CD4-positive, CD25-positive, alpha-beta regulatory T cell (primary cell): ENCODE data around the gene MPPED2. TPM values are rescaled to one million over a fixed set of nuclear protein-coding genes. Genes with fewer than 3 reads are reported as not detected.

ENCODE experiments used
- ATAC-seq, 2 donors: fragments of 150-1000 bp; cut with Tn5 transposase; one replicate each; pipeline ENCODE4 v1.10.0; 2021; ENCODE audit warnings: low read depth in 2 of 2, moderate number of reproducible peaks in 2 of 2, moderate library complexity in 1 of 2
- DNase-seq, 3 donors: peaks; one replicate each; pipeline versions ENCODE4 v3.0.0 to v3.0.0-alpha.2; 2012 to 2022; ENCODE audit warnings: mixed read lengths in 1 of 3
- H3K27ac ChIP-seq: one replicate; pipeline ENCODE4 v1.7.0; 2013; ENCODE audit warnings: mild to moderate bottlenecking, low read length; ENCODE audit not compliant: insufficient read depth, poor library complexity, severe bottlenecking
- H3K27me3 ChIP-seq: one replicate; pipeline ENCODE4 v1.7.0; 2013; ENCODE audit warnings: low read length; ENCODE audit not compliant: control insufficient read depth, insufficient read depth
- H3K36me3 ChIP-seq: one replicate; pipeline ENCODE4 v1.7.0; 2013; ENCODE audit warnings: mild to moderate bottlenecking, low read length, moderate library complexity; ENCODE audit not compliant: control insufficient read depth, insufficient read depth
- H3K4me1 ChIP-seq: 2 replicates; pipeline ENCODE4 v1.7.0; 2013; ENCODE audit warnings: mild to moderate bottlenecking, low read length; ENCODE audit not compliant: insufficient read depth, control insufficient read depth, poor library complexity, severe bottlenecking
- H3K4me3 ChIP-seq: one replicate; pipeline ENCODE4 v1.7.0; 2013; ENCODE audit warnings: low read depth, mild to moderate bottlenecking, low read length, moderate library complexity
- H3K9me3 ChIP-seq, 2 experiments: 1 replicate in 1 of 2; 2 replicates in 1 of 2; pipeline ENCODE4 v1.7.0; 2013; ENCODE audit warnings: low read length in 2 of 2, mild to moderate bottlenecking in 1 of 2, moderate library complexity in 1 of 2; ENCODE audit not compliant: control insufficient read depth in 2 of 2
- H3K27ac Mint-ChIP-seq, 3 donors: one replicate each; pipeline ENCODE4 v1.8.0; 2020 to 2022; ENCODE audit warnings: mild to moderate bottlenecking in 3 of 3, mixed read lengths in 3 of 3, moderate library complexity in 2 of 3
- H3K27me3 Mint-ChIP-seq: one replicate; pipeline ENCODE4 v1.8.0; 2022; ENCODE audit warnings: mild to moderate bottlenecking, mixed read lengths
- H3K36me3 Mint-ChIP-seq: one replicate; pipeline ENCODE4 v1.8.0; 2020; ENCODE audit warnings: mixed read lengths
- H3K4me1 Mint-ChIP-seq, 4 donors: one replicate each; pipeline ENCODE4 v1.8.0; 2020 to 2022; ENCODE audit warnings: mixed read lengths in 4 of 4, mild to moderate bottlenecking in 1 of 4
- H3K4me3 Mint-ChIP-seq, 4 donors: one replicate each; pipeline ENCODE4 v1.8.0; 2020 to 2022; ENCODE audit warnings: mild to moderate bottlenecking in 4 of 4, mixed read lengths in 4 of 4, moderate library complexity in 3 of 4
- H3K9me3 Mint-ChIP-seq, 7 donors: one replicate each; pipeline ENCODE4 v1.8.0; 2020 to 2022; ENCODE audit warnings: mixed read lengths in 7 of 7, mild to moderate bottlenecking in 3 of 7, moderate library complexity in 2 of 7
- polyA plus RNA-seq, 4 donors: library from polyadenylated mRNA; unstranded; fragments of 300-500 nt; fragmentation: Illumina TruSeq; gene quantifications; one replicate each; pipeline ENCODE4 v1.2.3, GENCODE V29; 2021
- total RNA-seq: library from RNA; stranded (reverse); gene quantifications from one replicate; pipeline ENCODE4 v1.2.3, GENCODE V29; 2022

MPPED2 gene
- total RNA-seq (0.96 TPM), polyA plus RNA-seq (under 1 TPM in 2 of 4 donors, not detected in 2; 0.35 to 0.47 TPM)

- no peaks in the 10 kb centered on the region for H3K4me1 ChIP-seq
- no peak within 1 kb of the TSS for H3K27ac ChIP-seq
- H3K36me3 ChIP-seq, result no peaks in the 10 kb centered on the region
- peak within 1 kb of the TSS in 1 of 4 donors; percentile 54 for H3K4me3 Mint-ChIP-seq
- H3K4me1 Mint-ChIP-seq, result peaks cover 0 to 5% (median 4%) of the 10 kb centered on the region in 4 donors
- H3K36me3 Mint-ChIP-seq, result no peaks in the 10 kb centered on the region
- no peak within 1 kb of the TSS for H3K27ac Mint-ChIP-seq
- peaks cover 2% of the 10 kb centered on the region for H3K27me3 ChIP-seq
- no peaks in the 10 kb centered on the region for H3K9me3 ChIP-seq
- H3K4me3 ChIP-seq, result no peak within 1 kb of the TSS
- peaks cover 0 to 4% (median 0%) of the 10 kb centered on the region in 7 donors for H3K9me3 Mint-ChIP-seq
- peak in 1 of 3 donors; percentile 2 for DNase-seq
- ATAC-seq, result peak in 1 of 2 donors; percentile 44
- peaks cover 52% of the 10 kb centered on the region for H3K27me3 Mint-ChIP-seq
Observed at GRCh38 chr11:30586251-30587144, at the start of gene MPPED2. Gene MPPED2 (minus strand): TSS chr11:30586353. CDS start chr11:30580373, 5,980 bp downstream.

GRCh38 chr11:30635401-30635989 lies 49.3 kb upstream of the MPPED2 start:
- Histone ChIP-seq H3K4me3 (no peak overlapping the region), H3K36me3 (no peaks in the 10 kb centered on the region), H3K4me1 (no peaks in the 10 kb centered on the region), H3K27ac (no peak overlapping the region), H3K9me3 (no peaks in the 10 kb centered on the region), H3K27me3 (no peaks in the 10 kb centered on the region)
- H3K9me3 Mint-ChIP-seq, result peaks cover 0 to 4% (median 2%) of the 10 kb centered on the region in 7 donors
- H3K4me1 Mint-ChIP-seq, result no peaks in the 10 kb centered on the region
- no peaks in the 10 kb centered on the region for H3K36me3 Mint-ChIP-seq
- ATAC-seq, result no peak
- no peak overlapping the region for H3K4me3 Mint-ChIP-seq
- no peak for DNase-seq
- H3K27ac Mint-ChIP-seq, result no peak overlapping the region
- H3K27me3 Mint-ChIP-seq, result no peaks in the 10 kb centered on the region

- Mint-ChIP-seq H3K4me3 (no peak overlapping the region), H3K27me3 (no peaks in the 10 kb centered on the region)
- ATAC-seq, result no peak
Observed at GRCh38 chr11:30631148-30631547, 45.0 kb upstream of the MPPED2 start.

GRCh38 chr11:30619767-30620166 lies 33.6 kb upstream of the MPPED2 start:
- Mint-ChIP-seq H3K4me3 (no peak overlapping the region), H3K27me3 (no peaks in the 10 kb centered on the region), H3K4me1 (no peaks in the 10 kb centered on the region), H3K27ac (no peak overlapping the region), H3K9me3 (peaks cover 0 to 13% (median 5%) of the 10 kb centered on the region in 7 donors), H3K36me3 (no peaks in the 10 kb centered on the region)
- H3K9me3 ChIP-seq, result no peaks in the 10 kb centered on the region
- no peaks in the 10 kb centered on the region for H3K36me3 ChIP-seq
- ATAC-seq (no peak), DNase-seq (no peak)
- no peaks in the 10 kb centered on the region for H3K27me3 ChIP-seq
- H3K4me1 ChIP-seq, result no peaks in the 10 kb centered on the region
- no peak overlapping the region for H3K27ac ChIP-seq
- no peak overlapping the region for H3K4me3 ChIP-seq

More at GRCh38 chr11:30631148-30631547, 45.0 kb upstream of the MPPED2 start:
- H3K4me1 Mint-ChIP-seq, result no peaks in the 10 kb centered on the region
- Histone ChIP-seq H3K4me3 (no peak overlapping the region), H3K4me1 (no peaks in the 10 kb centered on the region), H3K27ac (no peak overlapping the region), H3K9me3 (no peaks in the 10 kb centered on the region), H3K27me3 (no peaks in the 10 kb centered on the region), H3K36me3 (no peaks in the 10 kb centered on the region)
- H3K27ac Mint-ChIP-seq, result no peak overlapping the region
- H3K9me3 Mint-ChIP-seq, result peaks cover 0 to 5% (median 0%) of the 10 kb centered on the region in 7 donors
- no peak for DNase-seq
- H3K36me3 Mint-ChIP-seq, result no peaks in the 10 kb centered on the region

- no peak for ATAC-seq
- Histone ChIP-seq H3K36me3 (no peaks in the 10 kb centered on the region), H3K27me3 (no peaks in the 10 kb centered on the region), H3K9me3 (no peaks in the 10 kb centered on the region), H3K4me1 (no peaks in the 10 kb centered on the region), H3K27ac (no peak overlapping the region), H3K4me3 (no peak overlapping the region)
- Mint-ChIP-seq H3K36me3 (no peaks in the 10 kb centered on the region), H3K27me3 (no peaks in the 10 kb centered on the region), H3K9me3 (peaks cover 0 to 10% (median 3%) of the 10 kb centered on the region in 7 donors), H3K27ac (no peak overlapping the region), H3K4me1 (no peaks in the 10 kb centered on the region), H3K4me3 (no peak overlapping the region)
- DNase-seq, result no peak
Observed at GRCh38 chr11:30617762-30618161, 31.6 kb upstream of the MPPED2 start.

GRCh38 chr11:30610628-30611027 lies 24.5 kb upstream of the MPPED2 start:
- H3K27me3 Mint-ChIP-seq, result no peaks in the 10 kb centered on the region

GRCh38 chr11:30608534-30608933 lies 22.4 kb upstream of the MPPED2 start:
- no peak overlapping the region for H3K4me3 Mint-ChIP-seq
- no peaks in the 10 kb centered on the region for H3K4me1 Mint-ChIP-seq
- no peak overlapping the region for H3K27ac ChIP-seq
- H3K9me3 Mint-ChIP-seq, result peaks cover 0 to 5% (median 0%) of the 10 kb centered on the region in 7 donors
- H3K36me3 ChIP-seq, result no peaks in the 10 kb centered on the region
- H3K27ac Mint-ChIP-seq, result no peak overlapping the region
- ATAC-seq (no peak), DNase-seq (no peak)
- no peaks in the 10 kb centered on the region for H3K36me3 Mint-ChIP-seq
- no peaks in the 10 kb centered on the region for H3K27me3 ChIP-seq
- H3K9me3 ChIP-seq, result no peaks in the 10 kb centered on the region
- H3K27me3 Mint-ChIP-seq, result no peaks in the 10 kb centered on the region
- H3K4me1 ChIP-seq, result no peaks in the 10 kb centered on the region
- H3K4me3 ChIP-seq, result no peak overlapping the region

More at GRCh38 chr11:30610628-30611027, 24.5 kb upstream of the MPPED2 start:
- no peaks in the 10 kb centered on the region for H3K9me3 ChIP-seq
- no peaks in the 10 kb centered on the region for H3K4me1 ChIP-seq
- no peak overlapping the region for H3K27ac ChIP-seq
- ATAC-seq (no peak), DNase-seq (no peak)
- H3K27me3 ChIP-seq, result no peaks in the 10 kb centered on the region
- no peaks in the 10 kb centered on the region for H3K4me1 Mint-ChIP-seq
- H3K27ac Mint-ChIP-seq, result no peak overlapping the region
- no peak overlapping the region for H3K4me3 Mint-ChIP-seq
- H3K36me3 Mint-ChIP-seq, result no peaks in the 10 kb centered on the region
- H3K36me3 ChIP-seq, result no peaks in the 10 kb centered on the region
- H3K4me3 ChIP-seq, result no peak overlapping the region
- H3K9me3 Mint-ChIP-seq, result peaks cover 0 to 7% (median 0%) of the 10 kb centered on the region in 7 donors
